Osteoblast (primary cell): ENCODE results near the gene DNAJC5. TPM values are rescaled to one million over a fixed set of nuclear protein-coding genes. Genes with fewer than 3 reads are reported as not detected.

Source experiments
- DNase-seq: peaks from one replicate; pipeline ENCODE4 v3.0.0; 2011; ENCODE audit warnings: low spot score, mixed read lengths; ENCODE audit not compliant: insufficient read length; ENCODE audit errors: missing footprints
- H2AFZ ChIP-seq: 2 replicates; pipeline ENCODE4 v1.6.0; 2011; ENCODE audit warnings: mild to moderate bottlenecking, low read length
- H3K27ac ChIP-seq: 2 replicates; pipeline ENCODE4 v1.5.1; 2011; ENCODE audit warnings: mild to moderate bottlenecking, low read depth, low read length, moderate library complexity
- H3K27me3 ChIP-seq: 2 replicates; pipeline ENCODE4 v1.6.0; 2012; ENCODE audit warnings: mild to moderate bottlenecking, control low read depth, inconsistent platforms, low read length, moderate library complexity; ENCODE audit not compliant: insufficient read depth
- H3K36me3 ChIP-seq: 2 replicates; pipeline ENCODE4 v1.5.1; 2011; ENCODE audit warnings: mild to moderate bottlenecking, low read length, control low read depth, moderate library complexity; ENCODE audit not compliant: insufficient read depth
- H3K4me1 ChIP-seq: 2 replicates; pipeline ENCODE4 v1.5.1; 2011; ENCODE audit warnings: mild to moderate bottlenecking, low read length, control low read depth, moderate library complexity; ENCODE audit not compliant: insufficient read depth
- H3K4me2 ChIP-seq: 2 replicates; pipeline ENCODE4 v1.6.0; 2011; ENCODE audit warnings: mild to moderate bottlenecking, low read length; ENCODE audit not compliant: insufficient read depth
- H3K4me3 ChIP-seq: fragments of 200-600 bp; sonication (generic); 3 replicates; pipeline ENCODE4 v1.5.1; 2012; ENCODE audit warnings: mild to moderate bottlenecking, low read length, inconsistent platforms; ENCODE audit not compliant: insufficient read depth
- H3K79me2 ChIP-seq: 2 replicates; pipeline ENCODE4 v1.6.0; 2012; ENCODE audit warnings: mild to moderate bottlenecking, low read length, control low read depth, inconsistent platforms; ENCODE audit not compliant: insufficient read depth
- H3K9me3 ChIP-seq: 2 replicates; pipeline ENCODE4 v1.5.1; 2011; ENCODE audit warnings: low read depth, low read length, control low read depth
- H4K20me1 ChIP-seq: 2 replicates; pipeline ENCODE4 v1.6.0; 2012; ENCODE audit warnings: mild to moderate bottlenecking, low read length, control low read depth; ENCODE audit not compliant: insufficient read depth
- total RNA-seq: library from RNA; depleted of rRNA; stranded (reverse); fragments of >200 nt; gene quantifications from 2 replicates; pipeline ENCODE4 v1.2.3, GENCODE V29; 2012
- TF ChIP-seq, protein P1 (sequence below): IDR thresholded peaks from 2 replicates; pipeline ENCODE4 v1.5.1; 2011; ENCODE audit warnings: mild to moderate bottlenecking, low read depth, low read length, moderate library complexity; ENCODE audit errors: extremely low read depth

Gene DNAJC5
- total RNA-seq, 1 donor, result 53.9 TPM

DNA sequence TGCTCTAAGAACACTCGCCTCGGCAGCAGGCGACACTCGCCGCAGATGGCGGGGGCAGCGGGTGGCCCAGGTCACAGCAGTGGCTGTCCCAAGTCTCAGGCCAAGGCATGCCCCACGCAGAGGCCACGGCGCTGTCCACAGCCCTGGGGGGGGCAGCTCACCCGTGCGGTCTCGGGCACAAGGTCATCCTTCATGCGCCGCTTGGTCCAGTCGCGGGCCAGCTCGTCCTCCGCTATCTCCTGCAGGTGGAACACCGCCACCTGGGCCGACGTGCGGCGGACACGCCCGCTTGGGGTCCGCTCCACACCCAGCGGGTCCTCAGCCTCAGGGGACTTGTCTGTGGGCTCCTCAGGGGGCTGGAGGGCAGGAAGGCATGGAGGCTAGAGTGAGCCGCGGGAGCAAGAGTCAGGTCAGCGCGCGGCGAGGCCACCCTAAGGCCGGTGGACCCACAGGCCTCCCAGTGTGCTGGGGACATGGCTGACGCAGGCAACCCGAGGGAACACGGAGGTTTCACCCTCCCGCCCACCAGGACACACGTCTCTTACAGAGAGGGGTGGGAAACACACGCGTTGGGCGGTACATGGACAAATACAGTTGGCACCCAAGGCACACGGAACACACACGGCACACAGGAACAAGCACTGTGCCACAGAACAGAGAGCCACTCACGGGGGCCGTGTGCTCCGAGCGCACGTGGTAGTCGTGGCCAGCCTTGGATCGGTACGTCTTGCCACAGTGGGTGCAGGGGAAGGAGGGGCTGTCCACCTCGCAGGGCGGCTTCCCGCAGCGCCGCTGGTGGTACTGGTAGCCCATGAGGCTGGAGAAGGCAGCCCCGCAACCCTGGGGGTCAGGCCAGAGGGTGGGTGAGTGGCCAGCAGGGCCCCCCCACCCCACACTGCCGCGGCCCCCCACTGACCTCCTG, 67.8 kb downstream of the DNAJC5 start:
- H4K20me1 ChIP-seq, result peaks cover 5% of the 10 kb centered on the region
- H2AFZ ChIP-seq, result no peak overlapping the region
- H3K9me3 ChIP-seq, result no peaks in the 10 kb centered on the region
- H3K4me1 ChIP-seq, result no peaks in the 10 kb centered on the region
- TF ChIP-seq, protein P1, sequence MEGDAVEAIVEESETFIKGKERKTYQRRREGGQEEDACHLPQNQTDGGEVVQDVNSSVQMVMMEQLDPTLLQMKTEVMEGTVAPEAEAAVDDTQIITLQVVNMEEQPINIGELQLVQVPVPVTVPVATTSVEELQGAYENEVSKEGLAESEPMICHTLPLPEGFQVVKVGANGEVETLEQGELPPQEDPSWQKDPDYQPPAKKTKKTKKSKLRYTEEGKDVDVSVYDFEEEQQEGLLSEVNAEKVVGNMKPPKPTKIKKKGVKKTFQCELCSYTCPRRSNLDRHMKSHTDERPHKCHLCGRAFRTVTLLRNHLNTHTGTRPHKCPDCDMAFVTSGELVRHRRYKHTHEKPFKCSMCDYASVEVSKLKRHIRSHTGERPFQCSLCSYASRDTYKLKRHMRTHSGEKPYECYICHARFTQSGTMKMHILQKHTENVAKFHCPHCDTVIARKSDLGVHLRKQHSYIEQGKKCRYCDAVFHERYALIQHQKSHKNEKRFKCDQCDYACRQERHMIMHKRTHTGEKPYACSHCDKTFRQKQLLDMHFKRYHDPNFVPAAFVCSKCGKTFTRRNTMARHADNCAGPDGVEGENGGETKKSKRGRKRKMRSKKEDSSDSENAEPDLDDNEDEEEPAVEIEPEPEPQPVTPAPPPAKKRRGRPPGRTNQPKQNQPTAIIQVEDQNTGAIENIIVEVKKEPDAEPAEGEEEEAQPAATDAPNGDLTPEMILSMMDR, result no peak
- H3K27ac ChIP-seq, result no peak overlapping the region
- peaks cover 40% of the 10 kb centered on the region for H3K36me3 ChIP-seq
- no peaks in the 10 kb centered on the region for H3K79me2 ChIP-seq
- H3K4me2 ChIP-seq, result no peak overlapping the region
- no peaks in the 10 kb centered on the region for H3K27me3 ChIP-seq
- H3K4me3 ChIP-seq, result no peak overlapping the region
- peak; percentile 67 for DNase-seq

- TF ChIP-seq, protein P1, result no peak
- no peaks in the 10 kb centered on the region for H3K27me3 ChIP-seq
- no peaks in the 10 kb centered on the region for H3K9me3 ChIP-seq
- H4K20me1 ChIP-seq, result peaks cover 5% of the 10 kb centered on the region
- H3K27ac ChIP-seq, result no peak overlapping the region
- H3K79me2 ChIP-seq, result peaks cover under 1% of the 10 kb centered on the region
- H3K4me1 ChIP-seq, result peaks cover 1% of the 10 kb centered on the region
- peaks cover 40% of the 10 kb centered on the region for H3K36me3 ChIP-seq
- peak; percentile 57 for DNase-seq
- no peak overlapping the region for H3K4me2 ChIP-seq
- no peak overlapping the region for H2AFZ ChIP-seq
- no peak overlapping the region for H3K4me3 ChIP-seq
Observed at GRCh38 chr20:63963348-63963741, 68.4 kb downstream of the DNAJC5 start.

DNA sequence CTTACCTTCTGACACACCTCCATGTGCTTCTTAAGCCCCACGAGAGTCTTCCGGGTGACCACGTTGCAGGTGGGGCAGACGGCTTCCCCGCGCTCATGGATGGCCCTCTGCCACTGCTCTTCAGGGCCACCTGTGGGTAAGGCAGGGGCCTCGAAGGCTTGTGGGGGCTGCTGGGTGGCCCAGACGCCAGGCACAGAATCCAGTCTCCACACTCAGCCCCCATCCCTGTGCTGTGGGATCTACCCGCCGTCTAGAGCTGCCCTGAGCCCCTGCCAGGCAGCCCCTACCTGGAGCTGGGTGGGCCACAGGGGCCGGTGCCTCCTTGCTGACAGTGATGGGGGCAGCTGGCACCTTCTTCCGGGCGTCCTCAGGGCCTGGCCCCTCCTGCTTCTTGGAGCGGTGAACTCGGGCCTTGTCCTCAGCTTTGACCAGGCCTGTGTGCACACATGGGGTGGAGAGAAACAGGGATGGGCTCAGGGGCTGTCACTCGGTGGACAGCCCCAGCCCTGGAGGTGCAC, 68.9 kb downstream of the DNAJC5 start:
- H3K36me3 ChIP-seq, result peaks cover 36% of the 10 kb centered on the region

DNA sequence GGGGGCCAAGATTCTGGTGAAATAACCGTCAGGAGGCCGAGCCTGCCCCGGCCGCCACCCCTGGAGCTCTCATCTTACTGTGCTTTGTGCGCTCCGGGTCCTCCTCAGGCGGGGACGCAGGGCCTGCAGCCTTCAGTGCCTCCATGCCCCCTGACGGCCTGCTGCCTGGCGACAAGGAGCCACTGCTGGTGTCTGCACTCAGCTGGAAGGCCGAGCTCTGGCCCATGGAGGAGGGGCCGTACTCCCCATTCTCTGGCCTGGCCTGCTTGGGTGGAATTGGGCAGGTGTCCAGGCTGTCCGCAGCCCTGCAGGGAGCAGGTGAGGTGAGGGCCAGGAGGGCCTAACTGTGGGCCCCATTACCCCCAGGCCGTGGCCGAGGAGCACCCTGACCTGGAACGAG, 69.5 kb downstream of the DNAJC5 start:
- no peak overlapping the region for H2AFZ ChIP-seq
- TF ChIP-seq, protein P1, result no peak
- peaks cover 31% of the 10 kb centered on the region for H3K36me3 ChIP-seq
- H3K27ac ChIP-seq, result no peak overlapping the region
- DNase-seq, result peak; percentile 63
- no peak overlapping the region for H3K4me3 ChIP-seq
- H4K20me1 ChIP-seq, result peaks cover 3% of the 10 kb centered on the region
- H3K4me1 ChIP-seq, result peaks cover 10% of the 10 kb centered on the region
- peaks cover 9% of the 10 kb centered on the region for H3K79me2 ChIP-seq
- H3K9me3 ChIP-seq, result no peaks in the 10 kb centered on the region
- H3K27me3 ChIP-seq, result no peaks in the 10 kb centered on the region
- no peak overlapping the region for H3K4me2 ChIP-seq

More for the DNA sequence above, 68.9 kb downstream of the DNAJC5 start:
- Histone ChIP-seq H2AFZ (no peak overlapping the region), H3K4me1 (peaks cover 6% of the 10 kb centered on the region), H3K9me3 (no peaks in the 10 kb centered on the region), H3K27me3 (no peaks in the 10 kb centered on the region), H3K27ac (no peak overlapping the region), H3K4me3 (no peak overlapping the region), H4K20me1 (peaks cover 3% of the 10 kb centered on the region), H3K79me2 (peaks cover 6% of the 10 kb centered on the region), H3K4me2 (no peak overlapping the region)
- TF ChIP-seq, protein P1, result no peak
- DNase-seq, result peak; percentile 80
